Measurements from ENCODE around the gene CNOT4. TPM values are rescaled to one million over a fixed set of nuclear protein-coding genes. Genes with fewer than 3 reads are reported as not detected.
"Not testable (repeated sequence)": the region's sequence is repeated elsewhere in the genome, so short reads cannot be mapped to it uniquely, and the experiment has no call there.

CNOT4 gene
- total and polyA plus RNA-seq, 4 donors: 18.3 to 36.6 (median 28.4) TPM

DNA sequence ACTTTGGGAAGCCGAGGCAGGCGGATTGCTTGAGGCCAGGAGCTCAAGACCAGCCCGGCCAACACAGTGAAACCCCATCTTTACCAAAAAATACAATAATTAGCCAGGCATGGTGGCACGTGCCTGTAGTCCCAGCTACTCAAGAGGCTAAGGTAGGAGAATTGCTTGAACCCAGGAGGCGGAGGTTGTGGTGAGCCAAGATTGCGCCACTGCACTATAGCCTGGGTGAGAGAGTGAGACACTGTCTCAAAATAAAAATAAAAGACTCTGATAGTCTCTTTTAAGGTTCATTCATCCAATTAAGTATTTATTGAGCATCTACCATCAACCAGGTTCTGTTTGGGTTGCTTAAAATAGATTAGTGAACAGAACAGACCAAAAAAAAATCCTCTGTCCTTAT lies 12.7 kb downstream of the CNOT4 start:
- H3K4me3 ChIP-seq (ENCODE audit: low read depth, low read length); H3K27me3 ChIP-seq (ENCODE audit: control insufficient read depth, insufficient read depth, low read length); H3K4me1 ChIP-seq (ENCODE audit: control insufficient read depth, insufficient read depth, low read length); H3K36me3 ChIP-seq (ENCODE audit: control insufficient read depth, insufficient read depth, low read length); H3K27ac ChIP-seq (ENCODE audit: low read depth, low read length); DNase-seq (ENCODE audit: low read depth in 4 of 6, low spot score in 6 of 6); H3K9me3 ChIP-seq (ENCODE audit: control insufficient read depth, insufficient read depth, low read length): not testable (repeated sequence)
- 100% methylated on average over 1 of the region's 6 CpGs for WGBS (ENCODE audit: insufficient coverage)

DNA sequence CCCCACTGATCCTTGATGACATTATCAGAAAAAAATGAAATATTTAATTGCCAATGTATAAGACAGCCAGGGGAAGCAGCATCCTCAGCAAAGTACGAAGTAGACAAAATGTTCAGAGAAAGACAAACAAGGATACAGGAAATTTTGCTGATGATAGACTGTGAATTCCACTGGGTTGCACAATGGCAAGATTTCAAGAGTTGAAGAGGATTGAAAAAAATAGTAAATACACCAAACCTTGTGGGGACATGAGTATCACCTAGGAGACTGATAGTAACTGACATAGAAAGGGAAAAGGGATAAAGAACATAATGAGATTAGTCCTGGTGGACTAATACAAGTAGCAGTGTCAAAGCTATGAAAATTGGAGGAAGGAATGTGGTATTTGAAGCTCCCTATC lies 16.5 kb downstream of the CNOT4 start:
- no peak overlapping the region for H3K27ac ChIP-seq (ENCODE audit: low read depth, low read length)
- no peak overlapping the region for H3K4me3 ChIP-seq (ENCODE audit: low read depth, low read length)
- no peaks in the 10 kb centered on the region for H3K9me3 ChIP-seq (ENCODE audit: control insufficient read depth, insufficient read depth, low read length)
- H3K36me3 ChIP-seq (ENCODE audit: control insufficient read depth, insufficient read depth, low read length): no peaks in the 10 kb centered on the region
- no peak for DNase-seq (ENCODE audit: low read depth in 4 of 6, low spot score in 6 of 6)
- WGBS (ENCODE audit: insufficient coverage): no CpG with 5 or more reads among the region's 1 CpG
- H3K27me3 ChIP-seq (ENCODE audit: control insufficient read depth, insufficient read depth, low read length): no peaks in the 10 kb centered on the region
- no peaks in the 10 kb centered on the region for H3K4me1 ChIP-seq (ENCODE audit: control insufficient read depth, insufficient read depth, low read length)

DNA sequence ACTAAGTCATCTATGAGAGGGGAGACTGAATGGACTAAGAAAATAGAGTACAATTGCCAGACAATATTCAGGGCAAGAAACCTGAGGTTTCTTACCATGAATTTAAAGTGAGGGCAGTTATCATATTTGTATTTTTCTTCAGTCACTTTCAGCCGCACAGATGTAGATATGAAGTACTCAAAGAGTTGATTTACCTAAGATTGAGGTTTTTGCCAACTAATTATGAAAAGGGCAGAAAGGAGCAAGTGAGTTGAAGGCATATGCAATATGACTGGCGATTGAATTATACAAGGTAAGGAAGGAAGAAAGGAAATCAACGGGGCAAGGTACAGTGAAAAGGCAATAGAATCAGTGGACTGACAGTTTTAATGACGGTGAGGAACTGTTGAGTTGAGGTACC lies 17.8 kb downstream of the CNOT4 start:
- Histone ChIP-seq H3K4me3 (ENCODE audit: low read depth, low read length) (no peak overlapping the region), H3K9me3 (ENCODE audit: control insufficient read depth, insufficient read depth, low read length) (no peaks in the 10 kb centered on the region), H3K36me3 (ENCODE audit: control insufficient read depth, insufficient read depth, low read length) (no peaks in the 10 kb centered on the region), H3K27me3 (ENCODE audit: control insufficient read depth, insufficient read depth, low read length) (no peaks in the 10 kb centered on the region), H3K27ac (ENCODE audit: low read depth, low read length) (no peak overlapping the region), H3K4me1 (ENCODE audit: control insufficient read depth, insufficient read depth, low read length) (no peaks in the 10 kb centered on the region)
- DNase-seq (ENCODE audit: low read depth in 4 of 6, low spot score in 6 of 6): no peak
- WGBS (ENCODE audit: insufficient coverage): 98% methylated on average over 4 of the region's 4 CpGs

DNA sequence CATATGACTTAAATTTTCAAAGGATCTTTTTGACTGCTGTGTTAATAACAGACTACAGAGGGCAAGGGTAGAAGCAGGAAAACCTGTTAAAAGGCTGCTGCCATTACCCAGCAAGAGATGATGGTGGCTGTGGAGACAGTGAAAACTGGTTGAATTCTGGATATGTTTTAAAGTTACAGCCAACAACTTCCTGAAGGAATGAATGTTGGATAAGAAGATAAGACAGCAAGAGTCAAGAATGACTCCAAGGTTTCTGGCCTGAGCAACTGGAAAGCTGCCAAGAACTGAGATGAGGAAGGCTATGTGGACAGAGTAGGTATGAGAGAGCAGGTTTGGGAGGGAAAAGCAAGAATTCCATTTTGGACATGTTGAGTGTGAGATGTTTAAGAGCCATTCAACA lies 19.1 kb downstream of the CNOT4 start:
- DNase-seq (ENCODE audit: low read depth in 4 of 6, low spot score in 6 of 6): peak in 1 of 6 donors; percentile 6
- no peak overlapping the region for H3K4me3 ChIP-seq (ENCODE audit: low read depth, low read length)
- no peaks in the 10 kb centered on the region for H3K36me3 ChIP-seq (ENCODE audit: control insufficient read depth, insufficient read depth, low read length)
- no peak overlapping the region for H3K27ac ChIP-seq (ENCODE audit: low read depth, low read length)
- no peaks in the 10 kb centered on the region for H3K4me1 ChIP-seq (ENCODE audit: control insufficient read depth, insufficient read depth, low read length)
- H3K9me3 ChIP-seq (ENCODE audit: control insufficient read depth, insufficient read depth, low read length): no peaks in the 10 kb centered on the region
- no peaks in the 10 kb centered on the region for H3K27me3 ChIP-seq (ENCODE audit: control insufficient read depth, insufficient read depth, low read length)

DNA sequence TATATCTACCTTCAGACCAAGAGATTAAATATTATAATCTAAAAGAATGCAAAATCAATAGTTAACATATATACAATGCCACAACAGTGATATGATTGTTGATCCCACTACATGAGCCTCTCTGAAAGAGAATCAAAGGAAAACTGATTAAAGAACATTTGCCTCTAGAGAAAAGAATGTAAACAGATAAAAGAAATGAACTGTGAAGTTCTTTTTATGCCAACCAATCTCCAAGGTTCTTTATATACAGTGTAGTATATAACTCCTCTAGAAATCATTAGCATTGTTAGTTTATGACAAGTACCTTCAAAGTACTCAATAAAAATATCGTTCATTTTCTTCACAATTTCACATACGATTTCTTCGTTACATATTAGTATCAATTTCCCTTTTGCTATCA lies 20.1 kb downstream of the CNOT4 start:
- H3K4me1 ChIP-seq (ENCODE audit: control insufficient read depth, insufficient read depth, low read length): no peaks in the 10 kb centered on the region
- no peak overlapping the region for H3K4me3 ChIP-seq (ENCODE audit: low read depth, low read length)
- WGBS (ENCODE audit: insufficient coverage): 78% methylated on average over 3 of the region's 3 CpGs
- DNase-seq (ENCODE audit: low read depth in 4 of 6, low spot score in 6 of 6): no peak
- H3K36me3 ChIP-seq (ENCODE audit: control insufficient read depth, insufficient read depth, low read length): no peaks in the 10 kb centered on the region
- H3K27ac ChIP-seq (ENCODE audit: low read depth, low read length): no peak overlapping the region
- no peaks in the 10 kb centered on the region for H3K9me3 ChIP-seq (ENCODE audit: control insufficient read depth, insufficient read depth, low read length)
- no peaks in the 10 kb centered on the region for H3K27me3 ChIP-seq (ENCODE audit: control insufficient read depth, insufficient read depth, low read length)

DNA sequence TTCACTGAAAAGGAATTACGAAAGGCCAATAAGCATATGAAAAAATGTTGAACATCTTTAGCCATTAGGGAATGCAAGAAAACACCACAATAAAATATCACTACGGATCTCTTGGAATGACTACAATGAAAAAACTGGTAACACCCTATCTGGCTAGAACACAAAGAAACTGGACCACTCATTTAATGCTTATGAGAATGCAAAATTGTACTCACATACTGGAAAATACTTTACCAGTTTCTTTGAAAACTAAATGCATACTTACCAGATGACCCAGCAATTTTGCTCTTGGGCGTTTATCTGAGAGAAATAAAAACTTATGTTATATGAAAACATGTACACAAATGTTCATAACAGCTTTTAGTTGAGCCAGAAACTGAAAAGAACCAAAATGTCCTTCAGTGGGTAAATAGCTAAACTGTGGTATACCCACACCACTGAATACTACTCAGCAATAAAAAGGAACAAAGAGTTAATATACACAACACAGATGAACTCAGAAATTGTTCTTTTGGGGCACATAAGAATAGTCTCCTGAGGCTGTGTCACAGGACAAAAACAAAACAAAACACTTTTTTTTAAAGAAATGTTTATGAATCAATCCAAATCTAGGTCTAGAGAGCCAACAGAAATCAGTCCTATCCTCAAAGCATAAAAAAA lies 23.5 kb downstream of the CNOT4 start:
- H3K27ac ChIP-seq (ENCODE audit: low read depth, low read length): no peak overlapping the region
- no peaks in the 10 kb centered on the region for H3K4me1 ChIP-seq (ENCODE audit: control insufficient read depth, insufficient read depth, low read length)
- H3K27me3 ChIP-seq (ENCODE audit: control insufficient read depth, insufficient read depth, low read length): no peaks in the 10 kb centered on the region
- no peak overlapping the region for H3K4me3 ChIP-seq (ENCODE audit: low read depth, low read length)
- no peak for DNase-seq (ENCODE audit: low read depth in 4 of 6, low spot score in 6 of 6)
- no peaks in the 10 kb centered on the region for H3K9me3 ChIP-seq (ENCODE audit: control insufficient read depth, insufficient read depth, low read length)
- WGBS (ENCODE audit: insufficient coverage): no CpG with 5 or more reads among the region's 3 CpGs
- H3K36me3 ChIP-seq (ENCODE audit: control insufficient read depth, insufficient read depth, low read length): peaks cover 6% of the 10 kb centered on the region

DNA sequence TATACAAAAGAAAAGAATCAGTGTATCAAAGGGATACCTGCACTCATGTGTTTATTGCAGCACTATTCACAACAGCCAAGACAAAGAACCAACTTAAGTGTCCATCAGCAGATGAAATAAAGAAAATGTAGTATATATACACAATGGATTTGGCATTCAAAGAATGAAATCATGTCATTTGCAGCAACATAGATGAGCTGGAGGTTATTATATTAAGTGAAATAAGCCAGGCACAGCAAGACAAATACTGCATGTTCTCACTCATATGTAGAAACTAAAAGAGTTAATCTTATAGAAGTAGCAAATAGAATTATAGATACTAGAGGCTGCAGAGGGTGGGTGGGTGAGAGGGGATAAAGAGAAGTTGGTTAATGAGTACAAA lies 28.3 kb downstream of the CNOT4 start:
- H3K27me3 ChIP-seq (ENCODE audit: control insufficient read depth, insufficient read depth, low read length): no peaks in the 10 kb centered on the region
- no peak overlapping the region for H3K4me3 ChIP-seq (ENCODE audit: low read depth, low read length)
- H3K4me1 ChIP-seq (ENCODE audit: control insufficient read depth, insufficient read depth, low read length): no peaks in the 10 kb centered on the region
- no peak for DNase-seq (ENCODE audit: low read depth in 4 of 6, low spot score in 6 of 6)
- no peaks in the 10 kb centered on the region for H3K9me3 ChIP-seq (ENCODE audit: control insufficient read depth, insufficient read depth, low read length)
- no peak overlapping the region for H3K27ac ChIP-seq (ENCODE audit: low read depth, low read length)
- H3K36me3 ChIP-seq (ENCODE audit: control insufficient read depth, insufficient read depth, low read length): peaks cover 12% of the 10 kb centered on the region

DNA sequence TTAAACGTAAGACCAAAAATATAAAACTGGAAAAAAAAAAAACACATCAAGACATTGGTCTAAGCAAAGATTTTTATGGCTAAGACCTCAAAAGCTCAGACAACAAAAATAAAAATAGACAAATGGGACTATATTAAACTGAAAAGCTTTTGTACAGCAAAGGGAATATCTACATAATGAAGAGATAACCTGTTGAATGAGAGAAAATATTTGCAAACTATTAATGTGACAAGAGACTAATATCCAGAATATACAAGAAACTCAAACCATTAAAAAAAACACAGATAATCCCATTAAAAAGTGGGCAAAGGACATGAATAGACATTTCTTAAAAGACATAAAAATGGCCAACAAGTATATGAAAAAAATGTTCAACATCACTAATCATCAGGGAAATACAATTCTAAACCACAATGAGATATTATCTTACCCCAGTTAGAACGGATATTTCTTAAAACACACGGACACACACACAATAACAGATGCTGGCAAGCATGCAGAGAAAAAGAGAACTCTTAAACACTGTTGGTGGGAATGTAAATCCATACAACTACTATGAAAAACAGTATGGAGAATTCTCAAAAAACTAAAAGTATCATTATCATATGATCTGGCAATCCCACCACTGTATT lies 28.8 kb downstream of the CNOT4 start:
- H3K4me1 ChIP-seq (ENCODE audit: control insufficient read depth, insufficient read depth, low read length): no peaks in the 10 kb centered on the region
- no peaks in the 10 kb centered on the region for H3K27me3 ChIP-seq (ENCODE audit: control insufficient read depth, insufficient read depth, low read length)
- H3K4me3 ChIP-seq (ENCODE audit: low read depth, low read length): no peak overlapping the region
- no peak overlapping the region for H3K27ac ChIP-seq (ENCODE audit: low read depth, low read length)
- peaks cover 12% of the 10 kb centered on the region for H3K36me3 ChIP-seq (ENCODE audit: control insufficient read depth, insufficient read depth, low read length)
- no peaks in the 10 kb centered on the region for H3K9me3 ChIP-seq (ENCODE audit: control insufficient read depth, insufficient read depth, low read length)
- DNase-seq (ENCODE audit: low read depth in 4 of 6, low spot score in 6 of 6): no peak
- WGBS (ENCODE audit: insufficient coverage): no CpG with 5 or more reads among the region's 3 CpGs

DNA sequence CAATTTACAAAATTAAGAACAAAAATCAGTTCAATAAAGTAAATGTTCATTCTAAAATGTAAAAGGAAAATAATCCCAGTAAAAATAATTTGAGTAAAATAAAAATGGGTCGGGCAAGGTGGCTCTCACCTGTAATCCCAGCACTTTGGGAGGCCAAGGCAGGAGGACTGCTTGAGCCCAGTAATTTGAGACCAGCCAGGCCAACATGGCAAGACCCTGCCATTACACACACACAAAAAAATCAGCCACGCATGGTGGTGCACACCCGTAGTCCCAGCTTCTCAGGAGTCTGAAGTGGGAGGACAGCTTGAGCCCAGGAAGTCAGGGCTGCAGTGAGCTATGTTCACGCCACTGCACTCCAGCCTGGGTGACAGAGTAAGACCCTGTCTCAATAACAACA lies 34.4 kb downstream of the CNOT4 start:
- no peak for DNase-seq (ENCODE audit: low read depth in 4 of 6, low spot score in 6 of 6)
- H3K27me3 ChIP-seq (ENCODE audit: control insufficient read depth, insufficient read depth, low read length): no peaks in the 10 kb centered on the region
- peaks cover 6% of the 10 kb centered on the region for H3K36me3 ChIP-seq (ENCODE audit: control insufficient read depth, insufficient read depth, low read length)
- 100% methylated on average over 1 of the region's 4 CpGs for WGBS (ENCODE audit: insufficient coverage)
- no peak overlapping the region for H3K4me3 ChIP-seq (ENCODE audit: low read depth, low read length)
- no peaks in the 10 kb centered on the region for H3K4me1 ChIP-seq (ENCODE audit: control insufficient read depth, insufficient read depth, low read length)
- H3K9me3 ChIP-seq (ENCODE audit: control insufficient read depth, insufficient read depth, low read length): no peaks in the 10 kb centered on the region
- no peak overlapping the region for H3K27ac ChIP-seq (ENCODE audit: low read depth, low read length)

DNA sequence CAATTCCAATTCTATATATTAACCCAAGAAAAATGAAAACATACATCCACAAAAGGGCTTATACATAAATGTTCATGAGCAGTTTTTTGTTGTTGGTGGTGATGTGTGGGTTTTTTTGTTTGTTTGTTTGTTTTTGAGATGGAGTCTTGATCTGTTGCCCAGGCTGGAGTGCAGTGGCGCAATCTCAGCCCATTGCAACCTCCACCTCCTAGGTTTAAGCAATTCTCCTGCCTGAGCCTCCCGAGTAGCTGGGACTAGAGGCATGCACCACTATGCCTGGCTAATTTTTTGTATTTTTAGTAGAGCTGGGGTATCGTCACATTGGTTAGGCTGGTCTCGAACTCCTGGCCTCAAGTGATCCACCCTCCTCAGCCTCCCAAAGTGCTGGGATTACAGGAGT lies 40.2 kb downstream of the CNOT4 start:
- 100% methylated on average over 1 of the region's 4 CpGs for WGBS (ENCODE audit: insufficient coverage)
- H3K27me3 ChIP-seq (ENCODE audit: control insufficient read depth, insufficient read depth, low read length); H3K4me3 ChIP-seq (ENCODE audit: low read depth, low read length); H3K36me3 ChIP-seq (ENCODE audit: control insufficient read depth, insufficient read depth, low read length); H3K4me1 ChIP-seq (ENCODE audit: control insufficient read depth, insufficient read depth, low read length); H3K27ac ChIP-seq (ENCODE audit: low read depth, low read length); DNase-seq (ENCODE audit: low read depth in 4 of 6, low spot score in 6 of 6); H3K9me3 ChIP-seq (ENCODE audit: control insufficient read depth, insufficient read depth, low read length): not testable (repeated sequence)

Data from spinal cord (tissue), 10 donors.